ENCODE results near the gene SPRED2.
A peak's percentile ranks its signal among the peaks of the same experiment; 100 is the strongest.

SPRED2 gene

DNA sequence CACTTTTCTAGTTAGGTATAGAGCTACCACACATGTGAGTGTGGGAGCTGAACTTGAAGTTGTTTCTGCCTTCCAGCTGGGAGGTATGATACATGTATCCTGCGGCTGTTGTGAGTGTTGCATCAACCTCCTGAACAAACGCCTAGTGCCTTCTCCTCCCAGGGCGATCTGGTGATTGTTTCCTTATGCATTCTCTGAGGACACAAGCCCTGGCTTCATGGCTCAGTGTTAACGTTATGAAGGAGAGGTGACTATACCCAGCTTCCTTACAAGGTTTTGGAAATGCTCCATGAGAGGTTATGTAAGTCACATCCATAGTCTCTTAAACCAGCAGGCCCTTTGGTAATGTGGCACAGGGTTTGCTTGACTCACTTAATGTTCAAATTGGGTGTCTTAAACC lies 64.9 kb downstream of the SPRED2 start:
- TF ChIP-seq CTCF (IDR thresholded peaks at IDR 0.05), result no peak
- H3K27ac ChIP-seq, result peak overlapping the region; percentile 59

- TF ChIP-seq ZFX (IDR thresholded peaks at IDR 0.05; ENCODE audit: borderline replicate concordance), result no peak
- no peak for TF ChIP-seq CTCF (IDR thresholded peaks at IDR 0.05)
- H3K27ac ChIP-seq, result peak overlapping the region; percentile 59
These were observed 65.7 kb downstream of the SPRED2 start for GRCh38 chr2:65366595-65367125.

- peak overlapping the region; percentile 59; the same call in 1 of the 2 replicates for H3K27ac ChIP-seq
- no peak for TF ChIP-seq ZFX (IDR thresholded peaks at IDR 0.05; ENCODE audit: borderline replicate concordance)
- TF ChIP-seq CTCF (IDR thresholded peaks at IDR 0.05), result no peak
These were observed 67.2 kb downstream of the SPRED2 start for GRCh38 chr2:65364986-65365733.

- no peak overlapping the region for H3K27ac ChIP-seq
- TF ChIP-seq CTCF (IDR thresholded peaks at IDR 0.05) (no peak), ZFX (IDR thresholded peaks at IDR 0.05; ENCODE audit: borderline replicate concordance) (no peak)
These were observed 68.3 kb downstream of the SPRED2 start for GRCh38 chr2:65363879-65364666.

DNA sequence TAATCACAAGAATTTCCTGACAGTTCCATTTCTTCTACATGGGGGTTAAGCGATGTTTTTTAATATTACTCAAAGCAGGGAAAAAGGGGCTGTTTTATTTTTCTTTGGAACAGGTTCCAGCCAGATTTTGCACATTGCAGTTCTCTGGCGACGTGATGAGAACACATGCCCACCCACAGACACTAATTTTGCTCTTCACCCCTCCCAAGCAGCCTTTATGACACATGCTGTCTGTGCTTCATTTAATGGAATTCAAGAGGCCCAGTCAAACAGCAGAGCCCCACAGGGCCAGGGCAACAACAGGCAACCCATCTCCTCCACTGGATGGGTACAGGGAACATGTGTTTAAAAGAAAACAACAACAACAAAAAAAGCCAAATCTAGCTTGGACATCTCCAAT lies 70.8 kb downstream of the SPRED2 start:
- no peak for TF ChIP-seq CTCF (IDR thresholded peaks at IDR 0.05)
- no peak for TF ChIP-seq ZFX (IDR thresholded peaks at IDR 0.05; ENCODE audit: borderline replicate concordance)
- no peak overlapping the region for H3K27ac ChIP-seq

- no peak for TF ChIP-seq CTCF (IDR thresholded peaks at IDR 0.05)
- TF ChIP-seq ZFX (IDR thresholded peaks at IDR 0.05; ENCODE audit: borderline replicate concordance), result no peak
- no peak overlapping the region for H3K27ac ChIP-seq
These were observed 72.0 kb downstream of the SPRED2 start for GRCh38 chr2:65360441-65360840.

Data from 22Rv1 (cell line).